ENCODE results near the gene CTTN.
A peak's percentile ranks its signal among the peaks of the same experiment; 100 is the strongest.

The CTTN gene

DNA sequence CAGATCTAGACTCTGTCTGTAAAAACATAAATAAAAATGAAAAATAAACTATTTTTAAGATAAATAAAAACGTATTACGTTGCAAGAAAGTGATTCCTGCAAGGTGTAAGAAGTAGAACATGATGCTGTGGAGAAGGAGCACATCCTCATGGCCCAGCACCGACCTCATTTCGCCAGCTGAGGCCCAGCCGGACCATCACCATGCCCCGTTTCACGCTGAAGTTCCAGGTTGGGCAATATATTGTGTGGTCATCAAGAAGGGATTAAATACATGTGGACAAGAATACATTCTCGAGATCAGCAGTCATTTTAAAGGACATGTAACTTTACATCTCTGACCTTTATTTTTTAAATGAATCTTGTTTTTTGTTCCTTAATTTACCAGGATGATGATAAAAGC, 20.7 kb upstream of the CTTN start:
- H3K4me3 ChIP-seq (ENCODE audit: low read depth, low read length), result no peak overlapping the region
- TF ChIP-seq, protein P1, sequence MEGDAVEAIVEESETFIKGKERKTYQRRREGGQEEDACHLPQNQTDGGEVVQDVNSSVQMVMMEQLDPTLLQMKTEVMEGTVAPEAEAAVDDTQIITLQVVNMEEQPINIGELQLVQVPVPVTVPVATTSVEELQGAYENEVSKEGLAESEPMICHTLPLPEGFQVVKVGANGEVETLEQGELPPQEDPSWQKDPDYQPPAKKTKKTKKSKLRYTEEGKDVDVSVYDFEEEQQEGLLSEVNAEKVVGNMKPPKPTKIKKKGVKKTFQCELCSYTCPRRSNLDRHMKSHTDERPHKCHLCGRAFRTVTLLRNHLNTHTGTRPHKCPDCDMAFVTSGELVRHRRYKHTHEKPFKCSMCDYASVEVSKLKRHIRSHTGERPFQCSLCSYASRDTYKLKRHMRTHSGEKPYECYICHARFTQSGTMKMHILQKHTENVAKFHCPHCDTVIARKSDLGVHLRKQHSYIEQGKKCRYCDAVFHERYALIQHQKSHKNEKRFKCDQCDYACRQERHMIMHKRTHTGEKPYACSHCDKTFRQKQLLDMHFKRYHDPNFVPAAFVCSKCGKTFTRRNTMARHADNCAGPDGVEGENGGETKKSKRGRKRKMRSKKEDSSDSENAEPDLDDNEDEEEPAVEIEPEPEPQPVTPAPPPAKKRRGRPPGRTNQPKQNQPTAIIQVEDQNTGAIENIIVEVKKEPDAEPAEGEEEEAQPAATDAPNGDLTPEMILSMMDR (IDR thresholded peaks at IDR 0.05; ENCODE audit: borderline replicate concordance, insufficient read depth, low read depth, low read length), result no peak

GRCh38 chr11:70378506-70379134, 19.7 kb upstream of the CTTN start:
- H3K4me3 ChIP-seq (ENCODE audit: low read depth, low read length), result no peak overlapping the region
- TF ChIP-seq, protein P1 (IDR thresholded peaks at IDR 0.05; ENCODE audit: borderline replicate concordance, insufficient read depth, low read depth, low read length), result 0 out of 2 replicates have a peak, but pooled peaks have one; percentile 19

DNA sequence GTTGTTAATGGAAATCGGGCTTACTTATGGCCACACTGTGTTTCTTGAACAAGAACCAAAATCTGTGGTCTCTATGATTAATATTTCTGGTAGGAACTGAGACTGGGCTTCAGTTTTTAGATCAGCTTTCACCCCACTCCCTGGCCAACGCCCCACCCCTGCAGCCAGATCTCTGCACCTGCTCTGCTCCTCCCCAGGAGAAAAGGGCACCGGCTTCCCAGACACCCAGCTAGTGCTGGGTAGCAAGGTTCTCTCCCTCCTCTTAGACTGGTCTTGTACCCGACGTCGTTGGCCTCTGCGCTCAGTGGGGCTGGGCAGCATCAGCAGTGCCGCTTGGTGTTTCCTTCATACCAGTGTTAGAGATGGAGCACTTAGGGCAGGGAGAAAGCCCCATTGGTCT, 17.0 kb upstream of the CTTN start:
- H3K4me3 ChIP-seq (ENCODE audit: low read depth, low read length), result no peak overlapping the region
- TF ChIP-seq, protein P1 (IDR thresholded peaks at IDR 0.05; ENCODE audit: borderline replicate concordance, insufficient read depth, low read depth, low read length), result no peak

DNA sequence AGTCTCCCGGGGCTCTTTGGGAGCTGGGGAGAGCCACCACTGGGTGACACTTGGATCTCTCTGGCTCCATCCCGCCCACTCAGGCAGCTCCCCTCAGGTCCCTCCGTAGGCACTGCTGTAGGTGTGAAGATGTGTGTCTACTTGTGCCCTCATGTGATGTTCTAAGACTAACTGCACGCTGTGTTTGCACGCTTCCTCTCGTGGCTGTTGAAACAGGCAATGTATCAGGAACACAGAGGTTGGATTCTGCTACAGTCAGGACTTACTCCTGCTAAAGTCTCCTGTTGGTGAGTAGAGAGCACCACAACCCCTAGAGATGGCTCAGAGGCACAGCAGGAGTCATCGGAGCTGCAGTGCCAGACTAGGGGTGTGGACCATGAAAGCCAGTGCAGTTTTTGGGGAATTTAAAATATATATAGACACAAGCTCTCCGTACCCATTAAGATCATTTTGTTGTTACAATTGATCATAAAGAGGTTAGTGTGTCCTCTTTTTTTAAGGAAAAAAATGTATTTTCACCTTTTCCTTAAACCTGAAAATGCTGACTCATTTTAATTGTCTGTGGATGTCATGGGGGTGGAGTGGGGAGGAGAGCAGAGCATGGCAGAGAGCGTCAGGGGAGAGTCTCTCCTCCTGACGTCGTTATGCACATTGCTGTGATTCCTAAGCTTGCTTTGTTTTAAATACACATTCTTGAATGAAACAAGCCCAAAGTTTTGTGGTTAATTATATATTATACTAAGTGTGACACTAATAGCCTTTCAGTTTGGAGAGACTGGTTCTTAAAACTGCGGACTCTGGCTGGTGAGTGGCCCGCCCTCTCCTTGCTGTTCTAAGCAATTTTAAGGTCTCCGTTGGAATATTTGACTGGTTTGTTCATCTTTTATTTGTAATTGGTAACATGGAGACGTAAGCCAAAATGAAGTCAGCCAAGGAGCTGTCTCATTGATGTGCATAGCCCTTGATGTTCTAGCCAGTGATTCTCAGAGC, 16.2 kb upstream of the CTTN start:
- no peak overlapping the region for H3K4me3 ChIP-seq (ENCODE audit: low read depth, low read length)
- TF ChIP-seq, protein P1 (IDR thresholded peaks at IDR 0.05; ENCODE audit: borderline replicate concordance, insufficient read depth, low read depth, low read length), result no peak

- TF ChIP-seq, protein P1 (IDR thresholded peaks at IDR 0.05; ENCODE audit: borderline replicate concordance, insufficient read depth, low read depth, low read length), result no peak
These were observed 14.4 kb upstream of the CTTN start for GRCh38 chr11:70383664-70384565.

DNA sequence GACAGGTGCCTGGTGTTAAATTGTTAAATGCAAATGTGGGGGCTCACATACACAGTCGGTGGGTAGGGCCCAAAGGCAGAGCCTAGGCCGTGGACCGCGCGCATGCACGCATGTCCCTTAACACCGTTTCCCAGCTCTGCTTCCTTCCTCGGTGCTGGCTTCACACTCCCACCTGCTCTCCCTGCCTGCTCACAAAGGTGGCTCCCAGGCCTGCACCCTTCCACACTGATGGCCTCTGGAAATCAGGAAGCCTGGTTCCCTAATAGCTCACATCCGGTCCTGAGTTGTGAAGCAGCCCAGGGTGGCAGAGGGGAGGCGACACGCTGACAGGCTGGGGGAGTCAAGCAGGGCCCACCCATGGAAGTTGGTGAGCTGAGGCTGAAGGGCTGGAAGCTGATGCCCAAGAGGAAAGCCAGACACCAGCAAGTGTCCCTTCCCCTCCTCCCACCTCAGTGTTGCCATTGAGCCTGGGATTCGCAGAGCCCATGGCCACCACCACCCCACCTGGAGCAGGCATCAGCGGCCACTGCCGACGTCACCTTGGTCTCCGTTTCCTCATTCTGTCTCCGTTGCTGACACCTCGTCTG, 13.7 kb upstream of the CTTN start:
- TF ChIP-seq, protein P1 (IDR thresholded peaks at IDR 0.05; ENCODE audit: borderline replicate concordance, insufficient read depth, low read depth, low read length), result no peak
- H3K4me3 ChIP-seq (ENCODE audit: low read depth, low read length), result no peak overlapping the region

More at GRCh38 chr11:70383664-70384565, 14.4 kb upstream of the CTTN start:
- H3K4me3 ChIP-seq (ENCODE audit: low read depth, low read length), result no peak overlapping the region
